Peyer's patch (tissue), 4 donors: Measurements from ENCODE around the gene FGF2. TPM values are rescaled to one million over a fixed set of nuclear protein-coding genes. Genes with fewer than 3 reads are reported as not detected.
A peak's percentile ranks its signal among the peaks of the same experiment; 100 is the strongest.

ENCODE experiments used
- DNase-seq, 3 donors: peaks; one replicate each; pipeline ENCODE4 v3.0.0-alpha.2; 2017 to 2019
- H3K27ac ChIP-seq, 4 donors: fragments of 200-600 bp; sonication (generic); one replicate each; pipeline ENCODE4 v1.5.1; 2016 to 2019
- H3K27me3 ChIP-seq, 2 donors: fragments of 200-600 bp; sonication (generic); one replicate each; pipeline ENCODE4 v1.5.1; 2019
- H3K36me3 ChIP-seq, 3 donors: fragments of 200-600 bp; sonication (generic); one replicate each; pipeline ENCODE4 v1.5.1; 2016 to 2019
- H3K4me1 ChIP-seq, 4 donors: fragments of 200-600 bp; sonication (generic); one replicate each; pipeline ENCODE4 v1.5.1; 2016 to 2019
- H3K4me3 ChIP-seq, 4 donors: fragments of 200-600 bp; sonication (generic); 1 replicate in 3 of 4; 2 replicates in 1 of 4; pipeline ENCODE4 v1.5.1; 2016 to 2019; ENCODE audit warnings: mild to moderate bottlenecking in 1 of 4
- H3K9me3 ChIP-seq, 4 donors: fragments of 200-600 bp; sonication (generic); one replicate each; pipeline ENCODE4 v1.5.1; 2016 to 2019; ENCODE audit warnings: mild to moderate bottlenecking in 1 of 4
- POLR2A ChIP-seq, 2 donors: fragments of 450-650 bp; IDR thresholded peaks; one replicate each; pipeline ENCODE4 v1.5.1; 2017; ENCODE audit warnings: antibody characterized with exemption in 2 of 2, mild to moderate bottlenecking in 2 of 2, moderate library complexity in 2 of 2
- total RNA-seq, 4 donors: library from RNA; depleted of rRNA; stranded (reverse); fragments of >200 nt; gene quantifications; one replicate each; pipeline ENCODE4 v1.1.0, GENCODE V29; 2016
- TF ChIP-seq, protein P1 (sequence below), 6 experiments: fragments of 450-650 bp in 4 of 6; fragments of 200-600 bp in 2 of 6; sonication (generic) in 1 of 6; IDR thresholded peaks; one replicate each; pipeline ENCODE4 v1.5.1; 2017 to 2019; ENCODE audit warnings: antibody characterized with exemption in 6 of 6, mild to moderate bottlenecking in 3 of 6, moderate library complexity in 1 of 6

Gene FGF2
- total RNA-seq, 4 donors from 2014 or later: 1.0 to 5.8 (median 2.1) TPM

DNA sequence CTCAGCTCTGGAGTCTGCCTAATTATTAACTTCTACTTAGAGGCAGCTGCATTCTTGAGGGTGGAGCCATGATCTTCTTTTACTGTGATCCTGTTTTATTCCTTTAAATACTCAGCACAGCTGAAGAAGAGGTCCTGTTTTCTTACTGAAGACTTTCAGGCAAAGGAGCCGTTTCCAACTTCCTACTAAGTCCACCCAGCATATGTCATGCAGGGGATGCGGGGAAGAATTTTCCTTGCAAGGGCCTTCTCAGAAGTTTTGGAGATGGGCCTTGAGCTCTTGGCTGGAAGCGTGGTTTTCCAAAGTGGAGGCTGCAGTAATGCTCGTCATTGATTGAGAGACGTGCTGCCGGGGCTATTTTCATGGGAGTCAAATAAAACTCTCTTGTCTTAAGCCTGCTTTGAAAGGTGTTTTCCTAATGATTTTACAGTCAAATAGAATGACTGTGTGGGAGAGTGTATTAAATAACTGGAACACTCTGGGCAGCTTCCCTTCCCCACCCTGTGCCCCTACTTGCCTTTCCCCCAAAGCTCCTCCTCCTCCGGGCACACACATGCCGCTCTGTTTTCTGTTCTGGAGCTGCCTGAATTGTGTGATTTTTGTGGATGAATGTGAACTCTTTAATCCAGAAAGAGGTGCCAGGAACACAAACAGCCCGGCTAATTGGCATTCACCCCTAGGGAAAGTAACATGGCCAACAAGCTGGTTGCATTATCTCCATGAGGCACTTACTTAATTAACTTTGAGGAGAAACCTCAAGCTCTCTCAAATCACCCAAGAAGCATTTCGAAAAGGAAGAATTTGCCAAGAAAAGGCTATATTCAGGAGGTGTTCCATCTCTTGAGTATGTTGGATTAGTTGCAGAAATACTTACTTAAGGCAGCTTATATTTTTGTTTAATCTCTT, 28.1 kb downstream of the FGF2 start:
- Histone ChIP-seq H3K27ac (peak overlapping the region in 2 of 4 donors; percentile 6 to 61), H3K9me3 (no peaks in the 10 kb centered on the region), H3K36me3 (no peaks in the 10 kb centered on the region), H3K27me3 (no peaks in the 10 kb centered on the region), H3K4me3 (no peak overlapping the region), H3K4me1 (peaks cover 0 to 5% (median 0%) of the 10 kb centered on the region in 4 donors)
- DNase-seq: no peak
- TF ChIP-seq POLR2A (IDR thresholded peaks at IDR 0.05): no peak
- TF ChIP-seq, protein P1, sequence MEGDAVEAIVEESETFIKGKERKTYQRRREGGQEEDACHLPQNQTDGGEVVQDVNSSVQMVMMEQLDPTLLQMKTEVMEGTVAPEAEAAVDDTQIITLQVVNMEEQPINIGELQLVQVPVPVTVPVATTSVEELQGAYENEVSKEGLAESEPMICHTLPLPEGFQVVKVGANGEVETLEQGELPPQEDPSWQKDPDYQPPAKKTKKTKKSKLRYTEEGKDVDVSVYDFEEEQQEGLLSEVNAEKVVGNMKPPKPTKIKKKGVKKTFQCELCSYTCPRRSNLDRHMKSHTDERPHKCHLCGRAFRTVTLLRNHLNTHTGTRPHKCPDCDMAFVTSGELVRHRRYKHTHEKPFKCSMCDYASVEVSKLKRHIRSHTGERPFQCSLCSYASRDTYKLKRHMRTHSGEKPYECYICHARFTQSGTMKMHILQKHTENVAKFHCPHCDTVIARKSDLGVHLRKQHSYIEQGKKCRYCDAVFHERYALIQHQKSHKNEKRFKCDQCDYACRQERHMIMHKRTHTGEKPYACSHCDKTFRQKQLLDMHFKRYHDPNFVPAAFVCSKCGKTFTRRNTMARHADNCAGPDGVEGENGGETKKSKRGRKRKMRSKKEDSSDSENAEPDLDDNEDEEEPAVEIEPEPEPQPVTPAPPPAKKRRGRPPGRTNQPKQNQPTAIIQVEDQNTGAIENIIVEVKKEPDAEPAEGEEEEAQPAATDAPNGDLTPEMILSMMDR (IDR thresholded peaks at IDR 0.05): no peak

DNA sequence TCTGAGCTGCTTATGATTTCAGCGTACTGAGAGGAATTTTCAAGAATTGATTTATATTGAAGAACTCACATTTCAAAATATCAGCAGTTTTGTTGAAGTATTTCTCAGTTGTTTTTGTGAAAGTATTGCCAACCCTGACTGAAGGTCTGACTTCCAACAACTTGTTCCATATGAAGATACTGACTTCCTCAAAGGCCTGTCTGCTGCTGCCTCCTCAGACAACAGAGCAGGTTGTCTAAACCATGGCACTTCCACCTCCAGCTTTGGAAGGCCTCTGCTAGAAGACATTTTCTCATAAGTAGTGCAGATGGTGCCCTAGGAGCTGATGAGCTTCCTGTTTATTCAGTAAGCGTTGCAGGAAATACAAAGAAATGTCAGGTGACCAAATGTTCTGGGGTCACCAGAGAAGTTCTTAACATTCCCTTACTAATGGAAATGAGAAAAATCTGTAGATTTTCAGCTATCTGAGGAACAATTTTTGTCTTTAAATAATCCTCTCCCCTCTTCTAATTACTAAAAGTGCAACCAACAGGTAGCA, 28.8 kb downstream of the FGF2 start:
- TF ChIP-seq, protein P1 (IDR thresholded peaks at IDR 0.05): no peak
- TF ChIP-seq POLR2A (IDR thresholded peaks at IDR 0.05): no peak
- Histone ChIP-seq H3K27ac (peak overlapping the region in 2 of 4 donors; percentile 6 to 61), H3K4me1 (peaks cover 0 to 5% (median 0%) of the 10 kb centered on the region in 4 donors), H3K4me3 (no peak overlapping the region), H3K9me3 (no peaks in the 10 kb centered on the region), H3K27me3 (no peaks in the 10 kb centered on the region), H3K36me3 (no peaks in the 10 kb centered on the region)
- no peak for DNase-seq

DNA sequence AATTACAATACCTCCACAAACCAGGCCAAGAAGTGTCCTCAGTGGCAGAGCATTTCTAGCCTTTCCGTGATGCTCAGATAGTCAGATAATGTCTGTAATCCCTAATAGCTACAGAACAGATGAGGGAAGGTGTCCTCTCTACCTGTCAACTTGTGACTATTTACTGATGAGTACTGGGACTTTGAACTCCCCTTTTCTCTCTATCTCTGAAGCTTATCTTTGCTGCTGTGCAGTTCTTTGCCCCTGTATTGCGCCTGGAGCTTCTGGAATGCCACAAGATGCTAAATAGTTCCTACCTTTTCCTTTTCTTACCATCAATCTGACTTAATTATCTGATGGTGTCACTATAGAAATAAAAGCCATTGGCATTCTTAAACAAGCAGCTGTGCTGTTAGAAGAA, 30.5 kb downstream of the FGF2 start:
- no peaks in the 10 kb centered on the region for H3K36me3 ChIP-seq
- H3K4me3 ChIP-seq: no peak overlapping the region
- H3K27ac ChIP-seq: no peak overlapping the region
- peaks cover 0 to 5% (median 0%) of the 10 kb centered on the region in 4 donors for H3K4me1 ChIP-seq
- H3K27me3 ChIP-seq: no peaks in the 10 kb centered on the region
- H3K9me3 ChIP-seq: no peaks in the 10 kb centered on the region
- DNase-seq: no peak
- TF ChIP-seq POLR2A (IDR thresholded peaks at IDR 0.05): no peak
- TF ChIP-seq, protein P1 (IDR thresholded peaks at IDR 0.05): no peak

DNA sequence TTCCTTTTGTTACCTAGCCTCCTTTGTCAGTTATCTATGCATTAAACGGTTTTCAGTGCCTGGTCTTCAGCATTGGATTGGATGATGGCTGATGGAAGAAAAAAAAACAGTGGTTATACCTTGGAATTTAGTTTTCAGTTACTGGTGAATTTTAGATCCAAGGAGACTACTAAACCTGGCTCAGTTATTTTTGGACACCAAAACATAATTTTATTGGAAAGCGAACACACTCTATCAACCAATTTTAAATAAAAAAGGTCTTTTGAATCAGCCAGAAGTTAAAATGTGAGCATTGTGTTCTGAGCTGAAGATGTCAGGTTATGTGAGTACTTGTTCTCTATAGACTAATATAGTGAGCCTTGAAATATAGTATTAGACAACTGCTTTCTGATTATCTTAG, 32.1 kb downstream of the FGF2 start:
- no peak overlapping the region for H3K27ac ChIP-seq
- H3K27me3 ChIP-seq: no peaks in the 10 kb centered on the region
- DNase-seq: no peak
- no peak overlapping the region for H3K4me3 ChIP-seq
- H3K9me3 ChIP-seq: no peaks in the 10 kb centered on the region
- no peak for TF ChIP-seq POLR2A (IDR thresholded peaks at IDR 0.05)
- TF ChIP-seq, protein P1 (IDR thresholded peaks at IDR 0.05): no peak
- H3K36me3 ChIP-seq: no peaks in the 10 kb centered on the region
- peaks cover 0 to 5% (median 0%) of the 10 kb centered on the region in 4 donors for H3K4me1 ChIP-seq

DNA sequence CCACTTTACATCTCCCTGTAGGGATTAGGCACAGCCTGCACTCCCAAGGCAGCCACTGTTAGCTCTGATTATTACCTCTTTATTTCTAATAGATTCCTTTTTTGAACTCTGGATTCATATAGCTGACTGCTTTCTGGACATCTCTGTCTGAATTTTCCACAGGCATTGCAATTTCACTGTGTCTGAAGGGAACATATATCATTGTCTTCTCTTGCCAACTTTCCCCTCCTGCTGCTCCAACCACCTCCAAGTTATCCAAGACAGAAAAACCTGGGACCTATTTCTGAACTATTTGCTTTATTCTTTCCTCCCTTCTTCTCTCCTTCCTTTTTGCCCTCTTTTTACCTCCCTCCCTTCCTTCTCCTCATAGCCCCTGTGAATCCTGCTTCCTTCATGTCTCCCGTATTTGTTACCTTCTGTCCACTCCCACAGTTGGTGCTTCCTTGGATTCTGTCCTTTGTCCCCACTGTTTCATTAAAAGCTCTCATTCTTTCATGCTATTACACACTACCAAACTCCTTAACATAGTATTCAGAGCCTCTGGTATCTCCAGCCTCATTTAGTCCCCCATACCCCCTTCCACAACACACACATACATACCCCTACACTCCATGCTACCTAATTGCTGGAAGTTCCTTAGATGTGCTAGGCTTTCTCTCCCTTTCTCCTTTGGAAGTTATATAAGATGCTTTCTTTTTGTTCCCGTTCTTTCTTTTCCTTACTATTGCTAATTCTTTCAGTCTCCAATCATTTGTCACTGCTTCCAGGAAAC, 34.7 kb downstream of the FGF2 start:
- H3K9me3 ChIP-seq: no peaks in the 10 kb centered on the region
- H3K4me1 ChIP-seq: no peaks in the 10 kb centered on the region
- H3K27ac ChIP-seq: no peak overlapping the region

More for the DNA sequence above, 34.7 kb downstream of the FGF2 start:
- TF ChIP-seq, protein P1 (IDR thresholded peaks at IDR 0.05): no peak
- TF ChIP-seq POLR2A (IDR thresholded peaks at IDR 0.05): no peak
- Histone ChIP-seq H3K36me3 (no peaks in the 10 kb centered on the region), H3K27me3 (no peaks in the 10 kb centered on the region), H3K4me3 (no peak overlapping the region)
- DNase-seq: no peak
